ENCODE results near the gene ACADS. TPM values are rescaled to one million over a fixed set of nuclear protein-coding genes. Genes with fewer than 3 reads are reported as not detected.

ACADS gene
- total RNA-seq, 6 experiments from 2014 or later = 94.1 to 172 (median 156) TPM

DNA sequence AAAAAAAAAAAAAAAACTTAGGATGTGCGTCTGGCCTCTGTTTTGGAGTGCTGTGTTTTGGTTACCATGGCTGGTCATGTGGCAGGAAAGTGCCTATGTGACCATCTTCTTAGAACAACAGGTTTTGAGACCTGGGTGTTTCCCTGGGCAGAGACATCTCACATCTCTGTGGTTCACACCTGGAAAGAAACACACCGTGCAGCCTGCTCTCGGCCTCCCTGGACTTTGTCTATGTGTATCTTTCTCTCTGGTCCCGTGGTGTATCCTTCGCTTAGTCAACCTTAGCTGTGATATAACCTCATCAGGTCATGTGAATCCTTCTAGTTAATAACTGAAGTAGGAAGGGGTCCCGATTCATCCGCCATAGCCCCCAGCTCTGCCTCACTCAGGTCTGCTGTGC, 22.6 kb downstream of the ACADS start:
- TF ChIP-seq, protein P1, sequence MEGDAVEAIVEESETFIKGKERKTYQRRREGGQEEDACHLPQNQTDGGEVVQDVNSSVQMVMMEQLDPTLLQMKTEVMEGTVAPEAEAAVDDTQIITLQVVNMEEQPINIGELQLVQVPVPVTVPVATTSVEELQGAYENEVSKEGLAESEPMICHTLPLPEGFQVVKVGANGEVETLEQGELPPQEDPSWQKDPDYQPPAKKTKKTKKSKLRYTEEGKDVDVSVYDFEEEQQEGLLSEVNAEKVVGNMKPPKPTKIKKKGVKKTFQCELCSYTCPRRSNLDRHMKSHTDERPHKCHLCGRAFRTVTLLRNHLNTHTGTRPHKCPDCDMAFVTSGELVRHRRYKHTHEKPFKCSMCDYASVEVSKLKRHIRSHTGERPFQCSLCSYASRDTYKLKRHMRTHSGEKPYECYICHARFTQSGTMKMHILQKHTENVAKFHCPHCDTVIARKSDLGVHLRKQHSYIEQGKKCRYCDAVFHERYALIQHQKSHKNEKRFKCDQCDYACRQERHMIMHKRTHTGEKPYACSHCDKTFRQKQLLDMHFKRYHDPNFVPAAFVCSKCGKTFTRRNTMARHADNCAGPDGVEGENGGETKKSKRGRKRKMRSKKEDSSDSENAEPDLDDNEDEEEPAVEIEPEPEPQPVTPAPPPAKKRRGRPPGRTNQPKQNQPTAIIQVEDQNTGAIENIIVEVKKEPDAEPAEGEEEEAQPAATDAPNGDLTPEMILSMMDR (IDR thresholded peaks at IDR 0.05) = no peak
- no peak for TF ChIP-seq POLR2A (IDR thresholded peaks at IDR 0.05)
- ATAC-seq (peak; percentile 38 to 75 (median 61)), DNase-seq (no peak)
- intact Hi-C loops (cut with DNase I) = no loop called here
- Histone ChIP-seq H3K4me1 (no peaks in the 10 kb centered on the region), H3K9me3 (no peaks in the 10 kb centered on the region), H3K27ac (no peak overlapping the region), H3K36me3 (no peaks in the 10 kb centered on the region), H3K4me3 (no peak overlapping the region), H3K27me3 (no peaks in the 10 kb centered on the region)
- 76% methylated on average over 3 of the region's 7 CpGs for WGBS (ENCODE audit: insufficient coverage, low coverage, low lambda C conversion rate, missing lambda C conversion rate)

DNA sequence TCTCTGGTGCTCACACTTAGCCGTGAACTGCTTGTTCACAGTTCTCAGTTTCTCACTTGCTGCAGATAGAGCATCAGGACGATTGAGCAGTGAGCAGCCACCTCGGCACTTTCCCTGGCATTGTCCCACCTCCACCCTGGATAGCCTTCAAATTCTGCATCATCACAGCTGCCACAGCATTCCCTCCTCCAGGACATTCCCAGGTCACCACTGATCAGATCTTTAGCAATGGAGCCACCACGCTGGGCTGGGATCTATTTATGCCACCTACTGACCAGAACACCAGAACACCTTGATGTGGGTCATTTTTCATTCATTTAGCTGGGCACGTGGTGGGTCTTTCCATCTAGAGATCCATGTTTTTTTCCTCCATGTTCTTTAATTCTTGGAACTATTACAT, 23.6 kb downstream of the ACADS start:
- Histone ChIP-seq H3K9me3 (no peaks in the 10 kb centered on the region), H3K4me1 (no peaks in the 10 kb centered on the region), H3K4me3 (no peak overlapping the region), H3K27me3 (no peaks in the 10 kb centered on the region), H3K36me3 (no peaks in the 10 kb centered on the region), H3K27ac (no peak overlapping the region)
- no peak for DNase-seq
- ATAC-seq = peak; percentile 47 to 78 (median 55)
- intact Hi-C loops (cut with DNase I) = no loop called here
- TF ChIP-seq, protein P1 (IDR thresholded peaks at IDR 0.05) = no peak
- TF ChIP-seq POLR2A (IDR thresholded peaks at IDR 0.05) = no peak
- 55% methylated on average over 4 of the region's 5 CpGs for WGBS (ENCODE audit: insufficient coverage, low coverage, low lambda C conversion rate, missing lambda C conversion rate)

DNA sequence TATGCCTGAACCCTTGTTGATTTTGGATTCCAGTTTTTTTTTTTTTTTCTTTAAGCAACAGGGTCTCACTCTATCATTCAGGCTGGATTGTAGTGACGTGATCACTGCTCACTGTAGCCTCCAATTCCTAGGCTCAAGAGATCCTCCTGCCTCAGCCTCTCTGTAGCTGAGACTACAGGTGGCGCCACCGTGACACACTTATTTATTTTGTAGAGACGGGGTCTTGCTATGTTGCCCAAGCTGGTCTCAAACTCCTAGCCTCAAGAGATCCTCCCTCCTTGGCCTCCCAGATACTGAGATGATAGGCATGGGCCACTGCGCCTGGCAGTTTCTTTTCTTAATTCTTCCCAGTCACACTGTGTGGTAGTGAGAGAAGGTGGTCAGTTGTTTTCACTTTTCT, 25.2 kb downstream of the ACADS start:
- TF ChIP-seq POLR2A (IDR thresholded peaks at IDR 0.05) = no peak
- TF ChIP-seq, protein P1 (IDR thresholded peaks at IDR 0.05) = no peak
- Histone ChIP-seq H3K27me3 (no peaks in the 10 kb centered on the region), H3K4me1 (no peaks in the 10 kb centered on the region), H3K36me3 (no peaks in the 10 kb centered on the region), H3K27ac (no peak overlapping the region), H3K9me3 (peaks cover 0 to 4% (median 0%) of the 10 kb centered on the region in 4 donors), H3K4me3 (no peak overlapping the region)
- DNase-seq = no peak
- intact Hi-C loops (cut with DNase I) = no loop called here
- WGBS (ENCODE audit: insufficient coverage, low coverage, low lambda C conversion rate, missing lambda C conversion rate) = 84% methylated on average over 4 of the region's 5 CpGs
- no peak for ATAC-seq

DNA sequence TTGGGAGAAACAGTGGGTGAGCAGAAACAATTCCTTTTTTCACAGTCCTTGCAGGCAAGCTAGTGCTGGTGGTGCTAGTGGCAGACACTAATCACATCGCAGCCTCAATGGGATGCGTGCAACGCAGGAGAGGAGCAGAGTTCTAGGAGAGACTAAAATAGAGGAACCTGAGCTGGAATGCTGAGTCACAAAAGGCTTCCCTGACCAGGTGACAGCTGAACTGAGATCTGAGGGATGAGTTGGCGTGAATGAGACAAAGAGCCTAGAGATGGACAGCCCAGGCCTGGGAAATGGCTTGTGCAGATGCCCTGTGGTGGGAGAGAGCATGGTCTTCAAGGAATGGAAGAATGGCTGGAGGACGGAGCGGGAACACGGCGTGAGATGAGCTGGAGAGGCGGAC, 25.8 kb downstream of the ACADS start:
- no peaks in the 10 kb centered on the region for H3K27me3 ChIP-seq
- H3K36me3 ChIP-seq = no peaks in the 10 kb centered on the region
- DNase-seq (no peak), ATAC-seq (no peak)
- intact Hi-C loops (cut with DNase I) = no loop called here
- no peaks in the 10 kb centered on the region for H3K4me1 ChIP-seq
- no peak overlapping the region for H3K27ac ChIP-seq
- H3K4me3 ChIP-seq = no peak overlapping the region
- no peak for TF ChIP-seq POLR2A (IDR thresholded peaks at IDR 0.05)
- TF ChIP-seq, protein P1 (IDR thresholded peaks at IDR 0.05) = no peak
- peaks cover 0 to 4% (median 0%) of the 10 kb centered on the region in 4 donors for H3K9me3 ChIP-seq
- WGBS (ENCODE audit: insufficient coverage, low coverage, low lambda C conversion rate, missing lambda C conversion rate) = 94% methylated on average over 5 of the region's 9 CpGs

DNA sequence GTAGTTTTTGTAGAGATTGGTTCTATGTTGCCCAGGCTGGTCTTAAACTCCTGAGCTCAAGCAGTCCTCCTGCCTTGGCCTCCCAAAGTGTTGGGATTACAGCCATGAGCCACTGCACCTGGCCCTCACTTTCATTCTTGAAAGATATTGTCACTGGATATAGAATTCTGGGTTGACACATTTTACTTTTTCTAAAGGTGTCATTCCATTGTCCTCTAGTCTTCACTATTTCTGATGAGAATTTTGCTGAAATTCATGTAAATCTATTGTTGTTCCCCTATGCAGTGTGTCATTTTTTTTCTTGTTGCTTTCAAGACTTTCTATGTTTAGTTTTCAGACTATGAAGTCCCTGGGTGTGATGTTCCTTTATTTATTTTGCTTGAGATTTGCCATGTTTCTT, 29.2 kb downstream of the ACADS start:
- Histone ChIP-seq H3K4me3 (no peak overlapping the region), H3K4me1 (no peaks in the 10 kb centered on the region), H3K27ac (no peak overlapping the region), H3K27me3 (no peaks in the 10 kb centered on the region), H3K9me3 (peaks cover 0 to 4% (median 0%) of the 10 kb centered on the region in 4 donors), H3K36me3 (no peaks in the 10 kb centered on the region)
- DNase-seq (no peak), ATAC-seq (no peak)
- intact Hi-C loops (cut with DNase I) = no loop called here
- TF ChIP-seq POLR2A (IDR thresholded peaks at IDR 0.05) = no peak
- TF ChIP-seq, protein P1 (IDR thresholded peaks at IDR 0.05) = no peak
